Breast epithelium (tissue), 4 donors: Measurements from ENCODE around the gene HNMT. TPM values are rescaled to one million over a fixed set of nuclear protein-coding genes. Genes with fewer than 3 reads are reported as not detected.
"Not testable (repeated sequence)": the region's sequence is repeated elsewhere in the genome, so short reads cannot be mapped to it uniquely, and the experiment has no call there.

Source experiments
- DNase-seq, 2 donors: peaks; one replicate each; pipeline ENCODE4 v3.0.0-alpha.2; 2019; ENCODE audit warnings: low spot score in 2 of 2
- H3K27ac ChIP-seq, 2 donors: fragments of 200-600 bp; sonication (generic) in 1 of 2; one replicate each; pipeline ENCODE4 v1.5.1; 2016 to 2019; ENCODE audit warnings: mild to moderate bottlenecking in 1 of 2
- H3K27me3 ChIP-seq, 2 donors: fragments of 200-600 bp; sonication (generic) in 1 of 2; one replicate each; pipeline versions ENCODE4 v1.5.1 to v1.6.0; 2017 to 2019; ENCODE audit warnings: control low read depth in 1 of 2, mild to moderate bottlenecking in 1 of 2
- H3K36me3 ChIP-seq: fragments of 200-600 bp; one replicate; pipeline ENCODE4 v1.5.1; 2019
- H3K4me1 ChIP-seq, 2 donors: fragments of 200-600 bp; sonication (generic); one replicate each; pipeline ENCODE4 v1.5.1; 2016 to 2019; ENCODE audit warnings: control low read depth in 1 of 2
- H3K4me3 ChIP-seq, 3 donors: fragments of 200-600 bp; sonication (generic); 1 replicate in 2 of 3; 2 replicates in 1 of 3; pipeline ENCODE4 v1.5.1; 2016 to 2019; ENCODE audit warnings: mild to moderate bottlenecking in 3 of 3, moderate library complexity in 2 of 3
- H3K9me3 ChIP-seq, 2 donors: fragments of 200-600 bp; sonication (generic) in 1 of 2; one replicate each; pipeline ENCODE4 v1.5.1; 2016 to 2019; ENCODE audit warnings: control low read depth in 1 of 2
- CTCF ChIP-seq, 3 donors: fragments of 450-650 bp; IDR thresholded peaks; one replicate each; pipeline ENCODE4 v1.5.1; 2016 to 2017; ENCODE audit warnings: antibody characterized with exemption in 3 of 3, mild to moderate bottlenecking in 3 of 3, moderate library complexity in 3 of 3
- POLR2A ChIP-seq: fragments of 450-650 bp; IDR thresholded peaks from one replicate; pipeline ENCODE4 v1.6.1; 2016; ENCODE audit warnings: antibody characterized with exemption, mild to moderate bottlenecking, moderate library complexity
- POLR2AphosphoS5 ChIP-seq, 3 donors: sonication (generic); formaldehyde crosslinking; IDR thresholded peaks; one replicate each; pipeline ENCODE4 v1.6.1; 2017; ENCODE audit warnings: antibody characterized with exemption in 3 of 3
- intact Hi-C: fragments of 100-400 bp; cut with DNase I; formaldehyde crosslinking; loops from one replicate; pipeline ENCODE4 v1.15.1; 2023; ENCODE audit warnings: low total_unique reads
- total RNA-seq, 3 donors: library from RNA; depleted of rRNA; stranded (reverse); fragments of >200 nt; gene quantifications; one replicate each; pipeline ENCODE4 v1.1.0, GENCODE V29; 2016

Gene HNMT
- total RNA-seq, 3 donors from 2014 or later = 94.7 to 174 (median 105) TPM

- peaks cover 0 to 6% of the 10 kb centered on the region in 2 donors for H3K4me1 ChIP-seq
- TF ChIP-seq POLR2A (no peak), POLR2AphosphoS5 (IDR thresholded peaks at IDR 0.05) (no peak), CTCF (IDR thresholded peaks at IDR 0.05) (no peak)
- peak overlapping the region in 1 of 2 donors; percentile 93 for H3K27ac ChIP-seq
- no peaks in the 10 kb centered on the region for H3K36me3 ChIP-seq
- H3K4me3 ChIP-seq = no peak overlapping the region
- intact Hi-C loops = no loop called here
- no peak for DNase-seq
- no peaks in the 10 kb centered on the region for H3K27me3 ChIP-seq
- no peaks in the 10 kb centered on the region for H3K9me3 ChIP-seq
Observed at GRCh38 chr2:137968477-137969417, 4.5 kb downstream of the HNMT start.

- TF ChIP-seq POLR2AphosphoS5 (IDR thresholded peaks at IDR 0.05) (no peak), POLR2A (no peak), CTCF (IDR thresholded peaks at IDR 0.05) (no peak)
- intact Hi-C loops = no loop called here
- no peaks in the 10 kb centered on the region for H3K27me3 ChIP-seq
- no peaks in the 10 kb centered on the region for H3K36me3 ChIP-seq
- no peak overlapping the region for H3K4me3 ChIP-seq
- H3K27ac ChIP-seq = peak overlapping the region; percentile 38 to 50
- peaks cover 0 to 6% of the 10 kb centered on the region in 2 donors for H3K4me1 ChIP-seq
- peak in 1 of 2 donors; percentile 32 for DNase-seq
- no peaks in the 10 kb centered on the region for H3K9me3 ChIP-seq
Observed at GRCh38 chr2:137969418-137969765, 5.1 kb downstream of the HNMT start.

GRCh38 chr2:137969876-137970275, 5.6 kb downstream of the HNMT start:
- peak overlapping the region; percentile 38 to 50 for H3K27ac ChIP-seq
- intact Hi-C loops = no loop called here
- no peaks in the 10 kb centered on the region for H3K36me3 ChIP-seq
- H3K9me3 ChIP-seq = no peaks in the 10 kb centered on the region
- TF ChIP-seq POLR2AphosphoS5 (IDR thresholded peaks at IDR 0.05) (no peak), CTCF (IDR thresholded peaks at IDR 0.05) (no peak), POLR2A (no peak)
- peaks cover 0 to 6% of the 10 kb centered on the region in 2 donors for H3K4me1 ChIP-seq
- DNase-seq = no peak
- H3K27me3 ChIP-seq = no peaks in the 10 kb centered on the region
- H3K4me3 ChIP-seq = no peak overlapping the region

- H3K4me1 ChIP-seq, H3K27me3 ChIP-seq, intact Hi-C loops, H3K4me3 ChIP-seq, DNase-seq, H3K27ac ChIP-seq, H3K9me3 ChIP-seq, H3K36me3 ChIP-seq: not testable (repeated sequence)
Observed at GRCh38 chr2:137971259-137971658, 7.0 kb downstream of the HNMT start.

GRCh38 chr2:137973280-137973679, 9.0 kb downstream of the HNMT start:
- H3K27me3 ChIP-seq = no peaks in the 10 kb centered on the region
- H3K4me3 ChIP-seq = no peak overlapping the region
- peaks cover 0 to 6% of the 10 kb centered on the region in 2 donors for H3K4me1 ChIP-seq
- H3K36me3 ChIP-seq = no peaks in the 10 kb centered on the region
- H3K9me3 ChIP-seq = no peaks in the 10 kb centered on the region
- H3K27ac ChIP-seq = no peak overlapping the region
- no peak for DNase-seq
- TF ChIP-seq POLR2A (no peak), POLR2AphosphoS5 (IDR thresholded peaks at IDR 0.05) (no peak), CTCF (IDR thresholded peaks at IDR 0.05) (no peak)
- intact Hi-C loops = no loop called here
